Amniotic epithelial cell (primary cell): Measurements from ENCODE around the gene CACNA1D.
A peak's percentile ranks its signal among the peaks of the same experiment; 100 is the strongest.

ENCODE experiments used
- DNase-seq: peaks from one replicate; pipeline ENCODE4 v3.0.0-alpha.2; 2010; ENCODE audit warnings: low read depth

Gene CACNA1D

DNA sequence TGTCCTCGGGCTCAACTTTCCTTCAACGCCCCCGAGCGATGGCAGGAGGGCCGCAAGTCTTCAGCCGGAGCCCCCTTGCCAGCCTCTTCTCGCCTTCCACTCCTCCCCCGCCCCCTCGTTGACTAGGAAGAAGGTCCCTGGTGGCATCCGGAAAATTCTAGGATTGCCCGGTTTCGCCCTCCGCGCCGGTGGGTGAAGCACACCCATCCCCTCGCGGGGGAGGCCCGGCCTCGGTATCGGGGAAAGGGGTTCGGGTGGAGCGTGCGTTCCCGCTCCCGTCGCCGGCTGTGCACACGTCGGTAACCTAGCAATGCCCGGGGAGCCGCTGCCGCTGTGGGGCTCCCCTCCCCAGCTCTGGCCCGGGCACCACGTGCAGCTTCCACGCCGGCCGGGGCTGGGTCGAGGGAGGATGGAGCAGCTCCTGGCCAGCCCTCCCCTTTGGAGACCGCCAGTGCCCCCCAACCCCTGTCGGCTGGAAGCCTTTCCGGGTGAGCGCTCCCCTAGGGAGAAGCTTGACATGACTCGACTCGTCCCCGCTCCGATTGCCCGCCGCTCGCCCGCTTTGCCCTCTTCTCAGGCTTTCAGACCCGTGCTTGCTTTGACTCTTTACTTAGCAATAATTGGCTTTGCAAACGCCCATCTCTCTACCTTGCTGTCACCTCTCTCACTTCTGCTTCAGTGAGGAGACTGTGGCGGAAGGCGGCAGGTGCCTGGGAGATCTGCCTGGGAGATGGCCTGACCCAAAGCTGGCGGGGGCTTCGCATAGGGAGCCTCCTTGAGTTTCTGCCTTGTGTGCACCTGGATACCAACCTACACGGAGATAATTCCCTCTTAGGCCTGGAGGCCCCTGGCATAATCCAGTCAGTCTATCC, 1.3 kb downstream of the CACNA1D start:
- no peak for DNase-seq

DNA sequence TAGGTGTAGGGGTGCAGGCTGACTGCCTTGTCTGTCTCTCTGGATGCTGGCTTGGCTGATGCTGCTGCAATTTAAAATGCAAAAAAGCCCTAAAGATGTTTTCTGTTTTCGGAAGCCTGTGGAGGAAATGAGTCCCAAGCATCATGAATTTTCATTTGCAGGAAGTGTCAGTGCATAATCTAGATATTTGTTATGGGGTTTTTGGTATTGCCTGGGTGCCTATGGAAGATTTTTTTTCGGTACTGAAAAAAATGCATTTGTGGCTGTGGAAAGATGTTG, 1.9 kb downstream of the CACNA1D start:
- DNase-seq: no peak

DNA sequence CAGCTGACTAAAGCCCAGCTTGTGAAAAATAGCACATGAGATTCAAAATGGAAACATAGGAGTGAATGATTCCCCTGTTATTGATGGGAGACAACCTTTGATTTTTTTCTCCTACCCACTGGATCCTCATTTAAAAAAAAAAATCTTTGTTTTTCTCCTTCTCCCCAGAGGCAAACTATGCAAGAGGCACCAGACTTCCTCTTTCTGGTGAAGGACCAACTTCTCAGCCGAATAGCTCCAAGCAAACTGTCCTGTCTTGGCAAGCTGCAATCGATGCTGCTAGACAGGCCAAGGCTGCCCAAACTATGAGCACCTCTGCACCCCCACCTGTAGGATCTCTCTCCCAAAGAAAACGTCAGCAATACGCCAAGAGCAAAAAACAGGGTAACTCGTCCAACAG, 2.6 kb downstream of the CACNA1D start:
- no peak for DNase-seq

DNA sequence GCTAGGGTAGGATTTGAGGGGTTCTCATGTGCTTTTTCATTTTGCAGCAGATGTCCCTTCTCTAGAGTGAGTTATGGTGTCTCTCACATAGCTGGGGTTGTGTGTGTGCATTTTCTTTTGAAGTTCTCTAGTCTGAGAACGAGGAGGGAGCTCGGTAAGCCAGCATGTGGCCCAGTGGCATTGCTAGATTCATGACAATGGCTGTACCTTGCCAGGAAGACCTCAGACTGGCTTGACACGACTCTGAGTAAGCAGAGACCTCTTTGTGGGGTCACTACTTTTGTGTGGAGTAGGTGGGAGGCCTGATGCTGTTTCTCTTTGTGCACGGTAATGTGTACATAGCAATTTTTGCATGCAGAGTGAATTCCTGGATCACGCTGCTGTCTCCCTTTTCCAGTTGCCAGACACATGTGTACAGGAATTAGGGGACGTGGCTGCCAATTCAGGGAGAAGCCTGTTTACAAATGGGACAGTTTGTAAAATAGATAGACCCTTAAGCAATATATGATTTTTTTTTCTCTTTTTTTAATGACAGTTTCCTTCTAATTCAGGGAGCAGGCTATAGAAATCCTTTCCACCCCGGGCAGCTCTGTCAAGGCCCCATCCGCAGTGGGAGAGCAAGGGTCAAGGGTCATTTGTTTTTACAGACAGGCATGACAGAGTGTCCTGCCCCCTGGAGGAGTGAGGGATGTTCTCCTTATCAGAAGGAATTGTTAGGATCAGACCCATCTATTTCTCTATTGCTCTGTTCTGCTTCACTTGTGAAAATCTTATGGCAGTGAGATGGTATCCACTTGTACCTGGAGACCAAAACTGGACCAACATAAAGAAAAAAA, 4.6 kb downstream of the CACNA1D start:
- DNase-seq: no peak

DNA sequence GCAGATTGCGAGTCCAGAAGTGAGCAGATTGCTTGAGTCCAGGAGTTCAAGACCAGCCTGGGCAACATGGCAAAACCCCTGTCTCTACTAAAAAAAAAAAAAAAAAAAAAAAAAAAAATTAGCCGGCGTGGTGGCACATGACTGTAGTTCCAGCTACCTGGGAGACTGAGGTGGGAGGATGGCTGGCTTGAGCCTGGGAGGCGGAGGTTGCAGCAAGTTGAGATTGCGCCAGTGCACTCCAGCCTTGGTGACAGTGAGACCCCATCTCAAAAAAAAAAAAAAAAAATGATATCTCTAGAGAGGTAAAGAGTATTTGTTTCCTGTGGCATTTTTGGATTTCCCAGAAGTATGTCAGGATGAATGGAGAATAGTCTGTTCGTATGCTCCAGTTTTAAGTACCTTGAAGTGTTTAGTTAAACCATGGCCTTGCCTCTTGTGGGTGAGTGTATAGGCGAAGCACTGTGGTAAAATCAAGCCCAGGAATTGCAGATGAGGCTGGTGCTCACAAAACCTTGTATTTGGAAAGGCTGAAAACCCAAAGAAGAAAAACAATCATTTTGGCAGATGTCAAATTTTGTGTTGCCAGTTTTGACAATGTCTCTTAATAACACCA, 5.9 kb downstream of the CACNA1D start:
- no peak for DNase-seq

DNA sequence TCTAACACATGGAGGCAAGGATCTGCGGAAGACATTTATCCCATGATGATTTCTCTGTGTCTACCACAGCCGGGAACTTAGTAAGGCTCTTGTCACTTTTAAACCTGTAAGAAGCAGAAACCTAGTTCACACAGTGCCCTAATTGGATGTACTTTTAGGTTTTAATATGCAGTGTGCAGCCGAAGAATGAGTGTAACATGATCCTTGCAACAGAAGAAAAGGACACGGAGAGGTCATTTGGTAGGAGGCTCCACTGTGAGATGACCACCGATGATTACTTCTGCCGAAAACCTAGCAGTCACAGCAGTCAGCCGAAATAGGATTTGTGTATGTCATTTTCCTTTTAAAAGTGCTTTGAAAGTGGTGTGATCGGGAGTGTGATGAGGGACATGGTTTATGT, 6.8 kb downstream of the CACNA1D start:
- no peak for DNase-seq

DNA sequence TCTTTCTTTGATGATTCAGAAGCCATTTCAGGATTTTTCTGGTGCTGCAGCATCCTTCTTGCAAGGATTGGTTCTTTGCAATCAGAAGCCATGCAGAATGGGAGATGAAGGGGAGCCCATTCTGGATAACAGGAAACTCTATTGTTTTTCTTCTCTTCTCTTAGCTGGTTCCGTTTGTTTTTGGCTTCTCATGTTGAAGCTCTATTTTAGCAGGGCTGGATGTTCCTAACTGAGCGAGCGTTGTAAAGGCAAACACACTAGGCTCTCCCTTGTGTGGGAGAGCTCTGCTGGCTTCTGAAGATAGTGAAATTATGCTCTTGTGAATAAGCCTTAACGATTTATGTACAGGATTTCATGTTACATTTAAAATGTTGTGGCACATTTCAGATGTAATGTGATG, 8.3 kb downstream of the CACNA1D start:
- DNase-seq: no peak

DNA sequence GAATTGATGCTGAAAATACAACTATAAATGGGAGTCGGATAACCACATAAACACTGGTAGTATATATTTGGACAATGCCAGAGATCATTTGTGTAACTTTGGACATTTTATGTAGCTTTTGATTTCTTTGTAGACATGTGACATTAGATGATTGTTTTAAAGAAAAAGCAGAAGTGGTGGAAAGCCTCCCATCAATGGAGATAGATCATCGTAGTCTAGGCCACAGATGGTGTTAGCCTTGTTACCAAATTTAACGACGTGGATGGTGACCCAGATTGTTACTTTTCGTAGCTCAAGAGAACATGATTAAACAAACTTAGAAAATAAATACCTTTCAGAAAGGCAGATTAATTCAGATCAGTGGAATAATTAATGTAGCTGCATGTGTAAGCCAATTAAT, 8.8 kb downstream of the CACNA1D start:
- DNase-seq: no peak

DNA sequence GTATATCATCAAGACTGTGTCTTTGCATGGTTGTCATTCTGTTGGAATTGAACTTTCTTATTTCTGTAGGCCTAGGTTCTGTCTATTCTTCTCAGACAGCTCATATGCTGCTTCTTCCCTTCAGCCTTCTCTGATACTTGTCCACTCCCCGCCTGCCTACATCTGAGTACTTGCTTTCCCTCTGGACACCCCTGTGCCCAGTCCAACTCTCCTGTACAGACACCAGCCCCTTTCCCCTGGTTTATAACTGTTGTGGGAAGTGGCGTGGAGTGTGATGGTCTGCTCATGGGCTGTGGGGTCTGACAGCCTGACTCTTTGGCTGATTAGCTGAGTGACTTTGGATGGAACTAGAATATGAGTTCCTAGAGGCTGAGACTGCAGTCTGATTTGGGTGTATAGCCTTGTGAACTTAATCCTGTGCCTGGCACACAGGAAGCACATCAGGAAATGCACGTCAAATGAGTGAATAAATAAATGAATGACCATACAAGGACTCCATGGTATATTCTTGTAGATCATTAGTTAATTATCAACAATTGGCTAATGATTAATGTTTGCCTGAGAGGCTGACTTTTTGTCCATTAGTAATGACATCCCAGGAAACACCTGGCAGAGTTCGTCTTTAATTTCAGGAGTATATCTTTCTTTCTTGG, 11.8 kb downstream of the CACNA1D start:
- no peak for DNase-seq

DNA sequence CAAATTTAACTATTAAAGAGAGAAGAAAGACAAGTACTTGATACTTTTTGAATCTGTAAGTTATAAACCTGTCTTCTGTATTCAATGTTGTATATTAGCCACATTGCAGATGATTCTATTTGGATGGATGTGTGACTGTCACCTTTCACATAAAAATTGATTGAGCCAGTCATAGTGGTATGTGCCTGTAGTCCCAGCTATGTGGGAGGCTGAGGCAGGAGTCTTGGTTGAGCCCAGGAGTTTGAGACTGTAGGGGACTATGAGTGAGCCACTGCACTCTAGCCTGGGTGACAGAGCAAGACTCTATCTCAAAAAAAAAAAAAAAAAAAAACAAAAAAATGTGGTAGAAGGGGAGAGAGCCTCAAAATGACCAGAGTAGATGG, 12.3 kb downstream of the CACNA1D start:
- DNase-seq: no peak

DNA sequence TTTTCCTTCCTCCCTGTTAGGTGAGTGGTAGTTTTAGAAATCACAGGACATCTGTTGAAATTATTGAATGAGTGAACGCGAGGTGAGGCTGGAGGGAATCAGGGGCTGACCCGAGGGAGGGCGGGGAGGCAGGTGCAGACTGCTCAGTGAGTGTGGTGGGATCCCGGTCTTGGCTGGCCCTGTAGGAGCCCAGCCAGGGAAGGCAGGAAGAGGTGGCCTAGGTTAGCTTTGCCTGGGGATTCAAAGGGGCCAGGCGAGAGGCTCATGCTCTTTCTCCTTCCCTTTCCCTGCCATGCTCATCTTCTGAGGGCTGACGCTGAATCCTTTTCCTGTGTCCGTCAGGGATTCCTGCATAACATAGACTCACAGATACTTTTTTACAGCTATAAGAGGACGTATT, 15.1 kb downstream of the CACNA1D start:
- DNase-seq: no peak

DNA sequence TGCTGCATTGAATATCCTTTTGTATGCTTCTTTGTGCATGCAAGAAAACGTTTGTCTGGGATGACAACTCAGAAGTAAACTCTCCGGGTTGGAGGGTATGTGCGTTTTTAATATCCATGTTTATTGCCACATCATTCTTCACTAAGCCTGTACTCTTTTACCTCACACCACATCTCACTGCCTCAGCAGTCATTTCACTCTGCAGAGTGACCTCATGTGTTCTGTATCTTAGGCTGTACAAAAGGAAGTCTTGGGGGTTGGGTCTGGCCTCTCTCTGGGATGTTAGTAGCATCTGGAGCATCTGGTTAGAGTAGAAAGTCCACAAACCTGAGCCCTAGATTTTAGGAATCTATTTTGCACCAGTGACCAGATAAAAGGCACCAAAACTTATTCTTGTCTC, 16.1 kb downstream of the CACNA1D start:
- no peak for DNase-seq

DNA sequence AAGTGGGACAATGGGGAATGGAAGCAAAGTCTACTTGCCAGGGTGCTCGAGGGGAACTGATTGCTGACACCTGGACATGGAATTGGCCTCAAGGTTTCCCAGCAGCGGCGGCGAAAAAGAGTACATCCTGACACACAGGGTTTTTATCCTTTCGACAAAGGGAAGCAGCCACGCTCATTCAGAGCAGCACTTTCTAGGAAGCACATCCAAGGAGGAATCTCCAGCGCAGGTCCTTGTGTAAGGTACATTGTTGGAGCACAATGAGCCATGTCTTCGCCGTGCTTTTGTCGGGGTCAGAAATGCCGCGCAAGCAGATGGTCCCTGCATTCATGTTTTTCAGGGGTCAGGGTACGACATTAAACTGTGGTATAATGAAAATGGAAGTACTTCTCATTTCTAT, 16.8 kb downstream of the CACNA1D start:
- no peak for DNase-seq

DNA sequence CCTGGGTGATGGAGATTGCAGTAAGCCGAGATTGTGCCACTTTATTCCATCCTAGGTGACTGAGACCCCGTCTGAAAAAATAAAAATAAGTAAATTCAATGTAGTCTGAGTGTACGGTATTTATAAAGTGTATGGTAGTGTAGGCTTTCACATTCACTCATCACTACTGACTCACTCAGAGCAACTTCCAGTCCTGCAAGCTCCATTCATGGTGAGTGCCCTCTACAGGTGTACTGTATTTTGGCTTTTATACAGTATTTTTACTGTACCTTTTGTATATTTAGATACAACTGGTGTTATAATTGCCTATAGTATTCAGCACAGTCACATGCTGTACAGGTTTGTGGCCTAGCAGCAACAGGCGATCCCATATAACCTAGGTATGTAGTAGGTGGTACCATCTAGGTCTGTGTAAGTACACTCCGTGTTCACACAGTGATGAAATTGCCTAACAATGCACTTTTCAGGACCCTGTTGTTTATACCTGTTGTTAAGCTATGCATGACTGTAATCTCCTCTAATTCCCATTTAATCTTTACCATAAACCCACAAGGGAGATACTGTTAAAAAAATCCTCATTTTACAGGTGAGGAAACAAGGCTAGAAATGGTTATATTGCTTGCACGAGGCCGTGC, 19.3 kb downstream of the CACNA1D start:
- no peak for DNase-seq

DNA sequence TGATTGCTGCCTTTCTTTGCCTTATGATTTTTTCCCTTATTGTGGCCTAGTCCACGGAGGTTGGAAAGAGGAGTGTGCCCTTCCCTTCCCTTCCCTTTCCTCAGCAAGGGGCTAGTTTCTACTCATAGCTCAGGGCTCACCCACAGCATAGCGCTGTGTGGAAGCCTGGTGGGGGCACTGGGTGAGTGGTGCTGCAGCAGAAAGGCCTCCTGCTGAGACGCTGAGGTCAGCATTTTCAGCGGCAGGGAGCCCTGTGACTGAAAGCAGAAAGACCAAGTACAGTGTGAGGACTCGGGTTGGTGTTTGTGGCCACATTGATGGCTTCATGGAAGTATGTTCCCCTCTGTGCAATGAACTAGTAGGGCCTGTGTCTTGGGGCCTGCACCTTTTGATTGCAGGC, 21.9 kb downstream of the CACNA1D start:
- no peak for DNase-seq

DNA sequence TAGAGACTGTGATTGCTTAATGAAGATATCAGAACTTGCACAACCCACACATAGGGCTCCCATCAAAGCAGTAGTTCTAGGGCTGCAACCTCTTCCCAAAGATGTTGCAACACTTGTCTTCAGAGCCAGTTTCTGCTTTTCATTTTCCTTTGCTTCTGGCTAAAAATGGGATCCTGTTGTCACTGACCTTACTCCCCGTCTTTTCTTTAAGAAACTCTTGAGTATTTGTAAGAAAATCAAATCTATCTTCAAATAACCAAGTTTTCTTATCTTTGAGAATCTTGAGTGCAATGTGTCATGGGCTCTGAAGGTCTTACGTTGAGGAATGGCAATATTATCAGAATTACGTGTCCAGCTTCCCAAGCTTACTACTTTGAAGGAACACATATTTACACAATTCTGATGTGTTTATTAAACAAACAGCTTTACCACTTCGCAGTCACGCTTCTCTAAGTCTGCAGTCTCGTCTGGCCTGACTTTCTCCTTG, 24.1 kb downstream of the CACNA1D start:
- peak; percentile 72 for DNase-seq

DNA sequence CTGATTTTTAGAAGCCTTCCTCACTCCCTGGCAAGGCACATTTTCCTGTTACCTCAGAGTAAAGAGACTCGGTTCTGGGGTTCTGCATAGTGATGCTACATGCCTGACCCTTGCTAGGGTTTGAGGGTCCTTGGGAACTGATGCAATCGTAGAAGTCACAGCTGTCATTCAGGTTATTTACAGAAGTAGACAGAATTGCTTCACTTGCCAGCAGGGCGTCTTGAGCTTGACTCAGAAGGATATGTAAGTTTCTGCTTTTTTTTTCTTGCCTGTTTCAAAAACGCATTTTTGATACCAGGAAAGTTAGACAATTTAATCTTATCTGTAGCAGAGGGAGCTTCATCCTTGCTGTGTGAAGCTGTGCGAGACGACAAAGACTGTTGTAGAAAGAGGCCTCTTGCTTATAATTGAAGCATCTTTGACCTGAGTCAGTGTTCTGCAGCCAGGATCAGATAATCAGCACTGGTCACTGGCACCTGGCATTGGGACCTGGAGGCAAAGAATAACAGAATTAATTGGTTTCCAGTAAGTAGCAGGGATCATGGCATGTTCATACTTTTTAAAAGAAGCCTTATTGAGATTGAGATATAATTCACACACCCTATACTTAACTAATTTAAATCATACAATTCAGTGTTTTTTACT, 24.8 kb downstream of the CACNA1D start:
- DNase-seq: peak; percentile 26

DNA sequence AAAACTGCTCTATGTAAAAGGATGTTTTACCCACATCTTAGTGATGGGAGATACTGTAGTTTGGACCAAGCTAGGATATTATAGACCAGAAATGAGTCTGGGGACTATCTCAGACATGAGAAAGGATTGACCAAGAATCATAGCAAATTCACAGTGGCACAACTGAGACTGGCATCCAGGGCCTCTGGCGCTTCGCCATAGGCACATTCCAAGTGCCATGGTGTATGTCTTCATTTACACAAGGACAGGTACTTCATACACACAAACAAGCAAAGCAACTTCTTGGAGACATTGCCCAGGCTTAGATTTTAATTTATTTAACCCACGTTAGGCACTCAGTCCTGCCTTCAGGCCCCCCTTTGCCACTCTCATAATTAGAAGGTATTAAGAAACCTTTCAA, 28.9 kb downstream of the CACNA1D start:
- no peak for DNase-seq

DNA sequence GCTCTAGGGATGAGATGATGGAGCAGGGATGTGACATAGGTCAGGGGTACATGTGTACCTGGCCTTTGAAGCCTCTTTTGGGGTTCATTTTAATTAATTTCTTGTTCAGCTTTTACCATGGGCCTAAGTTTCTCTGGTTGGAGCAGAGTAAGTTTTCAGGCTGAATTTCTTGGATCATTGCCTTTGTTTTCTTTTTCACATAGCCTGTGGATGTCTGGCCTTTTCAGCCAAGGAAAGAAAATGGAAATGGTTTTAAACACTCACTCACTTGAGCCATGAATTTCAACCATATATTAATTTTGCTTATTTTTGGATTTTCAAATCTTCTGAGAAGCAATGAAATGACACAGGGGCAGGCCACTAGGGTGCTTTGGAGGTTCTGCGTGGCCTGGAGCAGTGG, 30.2 kb downstream of the CACNA1D start:
- DNase-seq: no peak

DNA sequence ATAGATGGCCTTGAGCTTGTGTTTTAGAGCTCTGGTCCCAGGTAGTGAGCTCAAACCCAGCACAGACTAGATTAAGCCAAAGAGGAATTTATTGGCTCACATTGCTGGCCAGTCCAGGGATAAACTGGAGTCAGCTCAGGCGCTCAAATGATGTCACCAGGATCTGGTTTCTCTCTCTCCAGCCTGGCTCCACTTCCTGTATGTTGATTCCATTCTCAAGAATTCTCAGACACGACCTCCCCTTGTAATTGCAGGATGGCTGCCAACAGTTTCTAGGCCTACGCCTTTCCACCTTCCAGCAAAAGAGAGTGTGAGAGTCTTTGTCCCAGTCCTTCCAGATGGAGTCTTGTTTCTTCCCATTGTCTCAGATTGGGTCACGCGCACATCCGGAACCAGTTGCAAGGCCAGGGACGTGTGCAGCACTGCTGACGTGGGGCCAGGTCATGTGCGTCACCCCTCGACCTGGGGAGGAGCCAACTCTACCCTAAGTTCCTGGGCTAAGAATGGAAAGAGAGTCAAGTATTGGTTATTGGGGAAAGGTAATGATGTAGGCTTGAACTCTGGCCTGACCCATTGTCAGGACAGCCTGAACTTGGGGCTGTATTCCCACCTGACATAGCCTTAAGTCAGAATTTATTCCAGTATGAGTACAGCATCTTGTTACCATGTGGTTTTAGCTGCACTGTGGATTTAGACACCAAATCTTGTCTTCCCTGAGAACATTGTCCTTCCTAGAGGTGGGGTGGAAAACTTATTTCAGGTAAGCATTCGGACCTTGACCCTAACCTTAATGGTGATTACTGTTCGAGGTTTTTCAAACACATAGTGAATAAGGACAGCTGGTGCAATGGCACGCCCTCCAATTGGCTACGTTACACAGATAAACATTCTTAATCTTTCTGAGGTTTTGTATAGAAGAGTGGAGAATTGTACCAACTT, 31.6 kb downstream of the CACNA1D start:
- DNase-seq: no peak

DNA sequence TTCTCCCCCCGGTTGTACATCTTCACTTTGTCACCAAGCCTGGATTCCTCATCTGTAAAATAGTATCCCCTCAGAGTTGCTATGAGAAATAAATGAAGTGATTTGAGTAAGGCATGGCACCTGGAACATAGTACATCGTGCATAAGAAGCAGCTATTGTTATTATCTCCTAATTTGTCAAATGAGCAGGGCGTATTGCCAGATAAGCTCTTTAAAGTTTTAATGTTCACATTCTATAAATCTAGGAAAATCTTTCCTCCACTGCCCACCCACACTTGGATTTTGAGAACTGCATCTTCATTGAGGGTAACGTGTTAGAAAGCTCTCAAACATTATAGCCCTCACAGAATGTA, 32.3 kb downstream of the CACNA1D start:
- DNase-seq: no peak
